Measurements from ENCODE around the gene ACACB.

Gene ACACB

GRCh38 chr12:109258201-109258600 is 141.8 kb downstream of the ACACB start:
- no peak for DNase-seq (ENCODE audit: low spot score)

- DNase-seq (ENCODE audit: low spot score) = no peak
Measured at GRCh38 chr12:109258607-109259544, 142.5 kb downstream of the ACACB start.

- DNase-seq (ENCODE audit: low spot score) = no peak
Measured at GRCh38 chr12:109259545-109259895, 143.1 kb downstream of the ACACB start.

- no peak for DNase-seq (ENCODE audit: low spot score)
Measured at GRCh38 chr12:109261087-109261486, 144.7 kb downstream of the ACACB start.

GRCh38 chr12:109261939-109262338 is 145.6 kb downstream of the ACACB start:
- no peak for DNase-seq (ENCODE audit: low spot score)

- DNase-seq (ENCODE audit: low spot score) = no peak
Measured at GRCh38 chr12:109263439-109263838, 147.1 kb downstream of the ACACB start.

- no peak for DNase-seq (ENCODE audit: low spot score)
Measured at GRCh38 chr12:109264095-109264942, 147.9 kb downstream of the ACACB start.

GRCh38 chr12:109264943-109265650 is 148.7 kb downstream of the ACACB start:
- no peak for DNase-seq (ENCODE audit: low spot score)

- DNase-seq (ENCODE audit: low spot score) = no peak
Measured at GRCh38 chr12:109266106-109266879, 149.9 kb downstream of the ACACB start.

- DNase-seq (ENCODE audit: low spot score) = no peak
Measured at GRCh38 chr12:109267361-109267760, 151.0 kb downstream of the ACACB start.

GRCh38 chr12:109268896-109269295 is 152.5 kb downstream of the ACACB start:
- no peak for DNase-seq (ENCODE audit: low spot score)

- DNase-seq (ENCODE audit: low spot score) = no peak
Measured at GRCh38 chr12:109269428-109269827, 153.0 kb downstream of the ACACB start.

GRCh38 chr12:109270494-109270893 is 154.1 kb downstream of the ACACB start:
- DNase-seq (ENCODE audit: low spot score) = no peak

GRCh38 chr12:109271418-109271817 is 155.0 kb downstream of the ACACB start:
- no peak for DNase-seq (ENCODE audit: low spot score)

GRCh38 chr12:109273354-109273753 is 157.0 kb downstream of the ACACB start:
- DNase-seq (ENCODE audit: low spot score) = no peak

GRCh38 chr12:109274381-109274780 is 158.0 kb downstream of the ACACB start:
- DNase-seq (ENCODE audit: low spot score) = no peak

- no peak for DNase-seq (ENCODE audit: low spot score)
Measured at GRCh38 chr12:109275173-109275572, 158.8 kb downstream of the ACACB start.

- DNase-seq (ENCODE audit: low spot score) = no peak
Measured at GRCh38 chr12:109276160-109276559, 159.8 kb downstream of the ACACB start.

GRCh38 chr12:109277255-109277898 is 161.0 kb downstream of the ACACB start:
- no peak for DNase-seq (ENCODE audit: low spot score)

- DNase-seq (ENCODE audit: low spot score) = no peak
Measured at GRCh38 chr12:109277899-109278762, 161.7 kb downstream of the ACACB start.

Measured in left forelimb (tissue), 1 donor.